GM23248 (cell line): Measurements from ENCODE around the gene ATIC. TPM values are rescaled to one million over a fixed set of nuclear protein-coding genes. Genes with fewer than 3 reads are reported as not detected.
A peak's percentile ranks its signal among the peaks of the same experiment; 100 is the strongest.

Experiments used
- DNase-seq: peaks from one replicate; pipeline ENCODE4 v3.0.0-alpha.2; 2015
- H2AFZ ChIP-seq: fragments of 200-600 bp; sonication (generic); 2 replicates; pipeline ENCODE4 v1.6.1; 2016; ENCODE audit warnings: antibody characterized with exemption
- H3F3A ChIP-seq: fragments of 200-600 bp; sonication (generic); 2 replicates; pipeline ENCODE4 v1.6.1; 2016; ENCODE audit warnings: mild to moderate bottlenecking, antibody characterized with exemption, mixed run types; ENCODE audit not compliant: insufficient read depth
- H3K27ac ChIP-seq: fragments of 200-600 bp; sonication (generic); 2 replicates; pipeline ENCODE4 v1.5.1; 2016; ENCODE audit warnings: mild to moderate bottlenecking
- H3K27me3 ChIP-seq: fragments of 200-600 bp; sonication (generic); replicated peaks from 2 replicates; pipeline ENCODE4 v1.6.1; 2016; ENCODE audit warnings: mild to moderate bottlenecking; ENCODE audit not compliant: insufficient read depth
- H3K36me3 ChIP-seq: fragments of 200-600 bp; sonication (generic); 2 replicates; pipeline ENCODE4 v1.6.1; 2016; ENCODE audit warnings: low read depth, mild to moderate bottlenecking
- H3K4me1 ChIP-seq: fragments of 200-600 bp; sonication (generic); 2 replicates; pipeline ENCODE4 v1.6.1; 2016; ENCODE audit warnings: mild to moderate bottlenecking; ENCODE audit not compliant: insufficient read depth
- H3K4me2 ChIP-seq: fragments of 200-600 bp; sonication (generic); one replicate; pipeline ENCODE4 v1.6.1; 2016; ENCODE audit warnings: mild to moderate bottlenecking; ENCODE audit not compliant: unreplicated experiment
- H3K4me3 ChIP-seq: fragments of 200-600 bp; sonication (generic); 2 replicates; pipeline ENCODE4 v1.5.1; 2016; ENCODE audit warnings: mild to moderate bottlenecking
- H3K79me2 ChIP-seq: fragments of 200-600 bp; sonication (generic); 2 replicates; pipeline ENCODE4 v1.6.1; 2016; ENCODE audit warnings: mild to moderate bottlenecking; ENCODE audit not compliant: insufficient read depth
- H3K9ac ChIP-seq: fragments of 200-600 bp; sonication (generic); 2 replicates; pipeline ENCODE4 v1.6.1; 2016; ENCODE audit warnings: mild to moderate bottlenecking
- H3K9me2 ChIP-seq: fragments of 200-600 bp; sonication (generic); 2 replicates; pipeline ENCODE4 v1.6.1; 2016; ENCODE audit warnings: mixed run types, mild to moderate bottlenecking, moderate library complexity; ENCODE audit not compliant: insufficient read depth
- H3K9me3 ChIP-seq: fragments of 200-600 bp; sonication (generic); one replicate; pipeline ENCODE4 v1.6.1; 2017; ENCODE audit warnings: low read depth
- H4K20me1 ChIP-seq: fragments of 200-600 bp; sonication (generic); 2 replicates; pipeline ENCODE4 v1.6.0; 2016; ENCODE audit not compliant: insufficient read depth
- EZH2 ChIP-seq: fragments of 200-600 bp; sonication (generic); IDR thresholded peaks from 2 replicates; pipeline ENCODE4 v1.6.1; 2018; ENCODE audit warnings: antibody characterized with exemption, mild to moderate bottlenecking; ENCODE audit not compliant: insufficient read depth, poor library complexity, severe bottlenecking
- EZH2phosphoT487 ChIP-seq: fragments of 200-600 bp; sonication (generic); IDR thresholded peaks from 2 replicates; pipeline ENCODE4 v1.6.1; 2018; ENCODE audit warnings: antibody characterized with exemption, moderate library complexity, mild to moderate bottlenecking, low read depth; ENCODE audit not compliant: insufficient read depth
- WGBS, 2 experiments: methylation state at CpG; one replicate each; pipeline ENCODE4 v1.1.6; 2015 to 2017; ENCODE audit warnings: low lambda C conversion rate in 2 of 2, low coverage in 1 of 2; ENCODE audit errors: missing lambda C conversion rate in 2 of 2; 5-methylcytosine and 5-hydroxymethylcytosine counted together
- in situ Hi-C: fragments of 300-500 bp; cut with MboI; formaldehyde crosslinking; loops from 2 replicates; pipeline ENCODE4 v1.15.0; 2020
- polyA plus RNA-seq: library from polyadenylated mRNA; unstranded; fragments of >200 nt; fragmentation: Nextera tagmentation; extraction: Ambion mirVana; gene quantifications from 2 replicates; pipeline ENCODE4 v1.2.1, GENCODE V29; 2016
- total RNA-seq: library from RNA; depleted of rRNA; stranded (reverse); fragments of >200 nt; shearing (Covaris generic); gene quantifications from 2 replicates; pipeline ENCODE4 v1.2.3, GENCODE V29; 2014; rRNA removed

The ATIC gene
- total RNA-seq (9.4 and 14.4 TPM in 2 replicates), polyA plus RNA-seq (61.1 and 68.7 TPM in 2 replicates)

GRCh38 chr2:215311625-215312396 lies at the start of gene ATIC:
TSS of gene ATIC (plus strand) at chr2:215312059. CDS start at chr2:215312143, 84 bp downstream.
- H4K20me1 ChIP-seq: no peaks in the 10 kb centered on the region
- peaks cover 9% of the 10 kb centered on the region for H3K4me1 ChIP-seq
- in situ Hi-C loops: no loop called here
- H3K27me3 ChIP-seq: no peaks in the 10 kb centered on the region
- H3F3A ChIP-seq: peaks cover 9% of the 10 kb centered on the region; the same call in 1 of the 2 replicates
- 1 to 2% methylated on average over 53 to 58 of the region's 64 CpGs for WGBS, 2 experiments
- no peaks in the 10 kb centered on the region for H3K9me3 ChIP-seq
- peak within 1 kb of the TSS; percentile 97 for H3K4me3 ChIP-seq
- peak within 1 kb of the TSS; percentile 95 for H3K9ac ChIP-seq
- DNase-seq: peak; percentile 99
- H3K9me2 ChIP-seq: no peaks in the 10 kb centered on the region
- peak within 1 kb of the TSS; percentile 99 for H2AFZ ChIP-seq
- peaks cover 46% of the 10 kb centered on the region for H3K79me2 ChIP-seq
- peak within 1 kb of the TSS; percentile 93 for H3K4me2 ChIP-seq
- H3K27ac ChIP-seq: peak within 1 kb of the TSS; percentile 73
- TF ChIP-seq EZH2phosphoT487 (no peak), EZH2 (no peak)
- H3K36me3 ChIP-seq: peaks cover 15% of the 10 kb centered on the region; the same call in 1 of the 2 replicates

DNA sequence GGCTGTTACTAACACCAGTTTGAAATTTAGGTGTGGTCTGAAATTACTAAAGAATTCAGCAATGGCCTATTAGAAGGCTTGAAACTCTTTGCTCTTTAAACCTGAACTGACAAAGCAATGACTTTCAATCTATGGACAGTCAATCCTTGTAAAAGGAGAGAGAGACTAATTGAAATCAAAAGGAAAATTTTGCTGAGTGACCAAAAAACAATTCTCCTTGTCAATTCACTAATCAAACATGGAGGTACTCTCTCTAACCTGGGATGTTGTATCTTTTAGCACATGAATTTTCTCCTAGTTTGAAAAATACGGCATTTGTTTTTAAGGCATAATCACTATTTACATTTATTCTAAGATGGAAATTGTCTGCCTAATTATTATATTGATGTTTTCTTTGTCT lies 49.6 kb upstream of the ATIC start:
- no peak overlapping the region for H3K4me2 ChIP-seq
- DNase-seq: no peak
- no peak overlapping the region for H3K9ac ChIP-seq
- no peaks in the 10 kb centered on the region for H3K9me3 ChIP-seq
- no peak overlapping the region for H3K4me3 ChIP-seq
- H4K20me1 ChIP-seq: no peaks in the 10 kb centered on the region
- no peaks in the 10 kb centered on the region for H3K4me1 ChIP-seq
- no peaks in the 10 kb centered on the region for H3K9me2 ChIP-seq
- no peak overlapping the region for H2AFZ ChIP-seq
- H3K36me3 ChIP-seq: no peaks in the 10 kb centered on the region
- in situ Hi-C loops: loop anchor here (10.0 kb wide), 1 partner anchor 298 kb away; no protein-coding TSS in a partner anchor
- WGBS, 2 experiments: 4 to 9% methylated on average over 1 of the region's 1 CpG
- no peaks in the 10 kb centered on the region for H3K27me3 ChIP-seq
- no peaks in the 10 kb centered on the region for H3F3A ChIP-seq
- no peak for TF ChIP-seq EZH2phosphoT487
- TF ChIP-seq EZH2: no peak
- H3K27ac ChIP-seq: no peak overlapping the region
- no peaks in the 10 kb centered on the region for H3K79me2 ChIP-seq

- TF ChIP-seq EZH2 (no peak), EZH2phosphoT487 (no peak)
- Histone ChIP-seq H3K9ac (no peak overlapping the region), H3K4me1 (no peaks in the 10 kb centered on the region), H3K27ac (no peak overlapping the region), H3K36me3 (no peaks in the 10 kb centered on the region), H3F3A (no peaks in the 10 kb centered on the region), H3K9me3 (no peaks in the 10 kb centered on the region), H3K4me3 (no peak overlapping the region), H3K4me2 (no peak overlapping the region), H3K79me2 (no peaks in the 10 kb centered on the region), H2AFZ (no peak overlapping the region), H3K27me3 (no peaks in the 10 kb centered on the region), H3K9me2 (no peaks in the 10 kb centered on the region), H4K20me1 (no peaks in the 10 kb centered on the region)
- 16 to 21% methylated on average over 4 of the region's 4 CpGs for WGBS, 2 experiments
- in situ Hi-C loops: loop anchor here (10.0 kb wide), 1 partner anchor 298 kb away; no protein-coding TSS in a partner anchor
- no peak for DNase-seq
Observed at GRCh38 chr2:215262741-215263362, 49.0 kb upstream of the ATIC start.

DNA sequence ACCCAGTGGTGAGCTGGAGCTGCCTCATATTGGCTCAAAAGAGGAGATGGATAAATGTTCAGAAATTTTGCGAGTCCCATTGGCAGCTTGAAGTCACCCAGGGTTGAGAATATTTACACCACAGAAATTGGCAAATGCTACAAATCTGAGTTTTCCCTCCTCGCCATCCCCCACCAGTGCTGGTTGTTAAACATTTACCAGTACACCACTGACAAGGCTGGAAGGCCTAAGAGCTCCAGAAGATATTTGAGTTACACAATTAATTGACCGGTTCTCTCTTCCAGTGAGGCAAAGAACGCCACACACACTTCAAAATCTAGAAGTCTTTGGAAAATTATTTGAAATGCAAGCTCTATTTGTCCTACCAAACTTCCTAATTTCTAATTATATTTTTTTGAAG lies 47.5 kb upstream of the ATIC start:
- Histone ChIP-seq H3K9me2 (no peaks in the 10 kb centered on the region), H3K79me2 (no peaks in the 10 kb centered on the region), H3K27me3 (no peaks in the 10 kb centered on the region), H2AFZ (no peak overlapping the region), H3K9me3 (no peaks in the 10 kb centered on the region), H4K20me1 (no peaks in the 10 kb centered on the region), H3K4me1 (no peaks in the 10 kb centered on the region), H3K4me2 (no peak overlapping the region), H3F3A (no peaks in the 10 kb centered on the region), H3K27ac (no peak overlapping the region), H3K9ac (no peak overlapping the region), H3K4me3 (no peak overlapping the region), H3K36me3 (no peaks in the 10 kb centered on the region)
- in situ Hi-C loops: loop anchor here (10.0 kb wide), 1 partner anchor 300 kb away; no protein-coding TSS in a partner anchor
- DNase-seq: no peak
- 82 to 85% methylated on average over 4 of the region's 4 CpGs for WGBS, 2 experiments
- TF ChIP-seq EZH2: no peak
- TF ChIP-seq EZH2phosphoT487: no peak
